GM19395 (cell line): Measurements from ENCODE around the gene AGXT.
"Not testable (repeated sequence)": the region's sequence is repeated elsewhere in the genome, so short reads cannot be mapped to it uniquely, and the experiment has no call there.

Experiments
- ATAC-seq: cut with Tn5 transposase; IDR thresholded peaks from one replicate; pipeline ENCODE4 v1.9.1; 2021; ENCODE audit warnings: mild to moderate bottlenecking, moderate library complexity; ENCODE audit not compliant: unreplicated experiment

Gene AGXT

DNA sequence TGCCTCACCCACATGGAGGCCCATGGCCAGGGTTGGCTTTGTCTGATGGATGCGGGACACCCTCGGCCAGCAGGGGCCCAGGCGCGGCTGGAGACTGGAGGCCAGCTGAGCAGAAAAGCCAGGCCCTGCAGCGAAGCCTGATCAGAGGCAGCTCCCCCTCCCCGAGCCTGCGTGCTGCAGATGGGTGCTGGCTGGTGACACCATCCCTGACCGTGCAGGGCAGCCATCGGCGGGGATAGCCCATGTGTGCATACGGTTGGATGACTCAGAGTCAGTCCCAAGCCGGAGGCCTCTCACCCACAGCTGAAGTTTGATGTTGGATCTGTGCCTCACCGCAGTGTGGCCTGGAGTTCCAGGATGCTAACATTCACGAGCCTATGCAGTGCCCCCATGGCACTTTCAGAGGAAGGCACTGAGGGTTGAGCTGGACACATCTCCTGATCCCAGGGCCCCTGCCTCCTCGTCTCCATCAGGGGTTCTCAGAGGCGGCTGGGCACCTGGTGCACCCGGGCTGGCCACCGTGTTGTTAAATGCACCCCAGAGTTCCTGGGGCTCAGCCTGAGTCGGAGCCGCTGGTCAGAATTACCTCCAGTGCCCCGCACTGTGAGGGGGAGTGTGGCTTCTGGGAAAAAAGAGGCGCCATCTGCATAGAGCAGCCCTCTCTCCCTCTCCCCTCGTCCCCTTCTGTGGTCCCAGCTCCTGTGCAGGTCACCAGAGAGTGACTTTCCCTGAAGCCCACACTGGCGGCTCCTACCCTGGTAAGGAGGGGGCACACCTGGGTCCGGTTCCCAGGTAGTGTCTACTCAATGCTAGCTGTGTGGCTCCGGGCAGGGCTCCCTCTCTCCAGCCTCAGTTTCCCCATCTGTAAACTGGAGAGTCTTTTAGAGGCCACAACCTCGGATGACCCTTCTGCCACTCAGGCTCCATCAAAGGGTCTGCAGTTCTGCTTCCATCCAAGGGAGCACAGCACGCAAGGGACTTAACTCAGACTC lies 29.2 kb upstream of the AGXT start:
- no peak for ATAC-seq

DNA sequence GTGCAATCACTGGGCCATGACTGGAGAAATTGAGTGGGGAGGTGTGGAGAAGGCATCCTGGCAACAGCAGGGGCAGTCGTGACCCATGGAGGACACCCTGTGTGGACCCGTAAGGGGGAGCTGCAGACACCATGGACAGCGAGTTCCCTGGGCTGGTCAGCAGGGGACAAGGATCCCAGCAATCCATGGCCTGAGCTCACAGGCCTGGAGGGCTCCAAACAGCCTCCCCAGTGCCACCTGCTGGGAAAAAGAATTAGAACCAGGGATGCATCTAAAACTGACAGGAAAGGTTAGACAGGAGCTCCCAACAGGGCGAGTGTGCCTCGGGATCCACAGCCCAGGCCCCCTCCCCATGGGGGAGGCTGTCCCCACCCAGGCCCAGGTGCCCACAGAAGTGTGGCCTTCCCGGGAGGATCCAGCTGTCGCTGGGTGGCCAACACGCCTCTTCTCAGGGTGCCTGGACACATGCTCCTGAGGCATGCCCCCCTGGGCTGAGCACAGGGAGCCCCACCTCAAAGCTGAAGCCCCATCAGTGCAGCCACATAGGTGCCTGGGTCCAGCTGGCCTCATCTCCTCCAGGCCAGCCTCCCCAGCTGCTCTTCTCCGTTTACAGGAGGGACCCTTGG lies 28.1 kb upstream of the AGXT start:
- no peak for ATAC-seq

DNA sequence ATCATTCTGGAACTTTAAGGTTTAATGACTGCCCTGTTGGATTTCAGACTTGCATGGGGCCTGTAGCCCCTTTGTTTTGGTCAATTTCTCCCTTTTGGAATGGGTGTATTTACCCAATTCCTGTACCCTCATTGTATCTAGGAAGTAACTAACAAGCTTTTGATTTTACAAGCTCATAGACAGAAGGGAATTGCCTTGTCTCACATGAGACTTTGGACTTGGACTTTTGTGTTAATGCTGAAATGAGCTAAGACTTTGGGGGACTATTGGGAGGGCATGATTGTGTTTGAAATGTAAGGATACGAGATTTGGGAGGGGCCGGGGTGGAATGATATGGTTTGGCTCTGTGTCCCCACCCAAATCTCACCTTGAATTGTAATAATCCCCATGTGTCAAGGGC lies 22.3 kb upstream of the AGXT start:
- not testable (repeated sequence) for ATAC-seq

DNA sequence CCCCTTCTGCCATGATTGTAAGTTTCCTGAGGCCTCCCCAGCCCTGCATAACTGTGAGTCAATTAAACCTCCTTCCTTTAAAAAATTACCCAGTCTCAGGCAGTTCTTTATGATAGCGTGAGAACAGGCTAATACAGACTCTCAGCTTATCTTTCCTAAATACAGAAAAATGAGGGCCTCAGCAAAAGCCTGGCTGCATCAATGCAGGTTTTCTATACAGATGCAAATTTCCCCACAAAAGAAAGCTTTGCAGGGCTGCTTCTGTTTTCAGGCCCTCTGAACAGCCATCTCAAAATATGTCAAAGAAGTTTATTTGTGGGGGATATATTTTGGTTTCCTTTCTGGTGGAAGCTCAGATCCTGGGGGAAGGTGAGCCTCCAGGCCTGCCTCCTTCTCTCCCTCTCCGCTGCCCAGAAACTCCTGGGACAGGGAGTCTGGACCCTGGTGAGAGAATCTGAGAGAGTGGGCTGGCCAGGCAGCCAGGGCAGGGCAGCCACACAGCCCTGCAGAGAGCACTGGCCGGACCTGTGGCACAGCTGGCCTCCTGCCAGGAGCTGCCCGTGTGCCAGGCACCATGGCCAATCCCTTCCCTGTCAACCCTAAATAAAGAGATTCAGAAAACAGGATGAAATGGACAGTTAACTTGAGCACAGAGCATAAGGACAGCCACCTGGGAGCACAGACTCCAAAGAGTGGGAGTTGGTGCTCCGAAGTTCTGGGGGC lies 21.6 kb upstream of the AGXT start:
- ATAC-seq: no peak

DNA sequence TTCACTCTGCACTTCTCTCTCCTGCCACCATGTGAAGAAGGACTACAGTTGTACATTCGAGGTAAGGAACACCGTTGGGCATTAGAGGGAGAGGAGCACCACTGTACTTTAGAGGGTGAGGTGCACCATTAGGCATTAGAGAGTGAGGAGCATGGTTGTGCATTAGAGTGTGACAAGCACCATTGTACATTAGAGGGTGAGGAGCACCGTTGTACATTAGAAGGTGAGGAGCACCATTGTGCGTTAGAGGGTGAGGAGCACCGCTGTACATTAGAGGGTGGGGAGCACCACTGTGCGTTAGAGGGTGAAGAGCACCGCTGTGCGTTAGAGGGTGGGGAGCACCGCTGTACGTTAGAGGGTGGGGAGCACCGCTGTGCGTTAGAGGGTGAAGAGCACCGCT lies 20.8 kb upstream of the AGXT start:
- no peak for ATAC-seq

DNA sequence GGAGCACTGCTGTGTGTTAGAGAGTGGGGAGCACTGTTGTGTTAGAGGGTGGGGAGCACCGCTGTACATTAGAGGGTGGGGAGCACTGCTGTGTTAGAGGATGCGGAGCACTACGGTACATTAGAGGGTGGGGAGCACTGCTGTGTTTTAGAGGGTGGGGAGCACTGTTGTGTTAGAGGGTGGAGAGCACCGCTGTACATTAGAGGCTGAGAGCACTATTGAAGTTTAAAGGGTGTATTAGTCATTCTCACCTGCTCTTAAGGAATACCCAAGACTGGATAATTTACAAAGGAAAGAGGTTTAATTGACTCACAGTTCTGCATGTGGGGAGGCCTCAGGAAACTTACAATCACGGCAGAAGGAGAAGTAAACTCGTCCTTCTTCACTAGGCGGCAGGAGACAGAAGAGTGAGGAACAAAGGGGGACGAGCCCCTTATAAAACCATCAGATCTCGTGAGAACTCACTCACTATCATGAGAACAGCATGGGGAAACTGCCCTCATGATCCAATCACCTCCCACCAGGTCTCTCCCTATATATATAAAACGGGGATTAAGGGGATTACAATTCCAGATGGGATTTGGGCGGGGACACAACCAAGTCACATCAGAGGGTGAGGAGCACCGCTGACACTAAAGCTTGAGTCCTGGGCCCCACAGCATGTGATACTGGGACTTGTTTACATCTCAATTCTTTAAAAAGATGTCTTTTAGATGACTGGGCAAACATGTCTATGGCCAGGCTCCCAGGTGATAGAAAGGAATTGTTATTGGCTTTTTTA lies 19.5 kb upstream of the AGXT start:
- no peak for ATAC-seq

DNA sequence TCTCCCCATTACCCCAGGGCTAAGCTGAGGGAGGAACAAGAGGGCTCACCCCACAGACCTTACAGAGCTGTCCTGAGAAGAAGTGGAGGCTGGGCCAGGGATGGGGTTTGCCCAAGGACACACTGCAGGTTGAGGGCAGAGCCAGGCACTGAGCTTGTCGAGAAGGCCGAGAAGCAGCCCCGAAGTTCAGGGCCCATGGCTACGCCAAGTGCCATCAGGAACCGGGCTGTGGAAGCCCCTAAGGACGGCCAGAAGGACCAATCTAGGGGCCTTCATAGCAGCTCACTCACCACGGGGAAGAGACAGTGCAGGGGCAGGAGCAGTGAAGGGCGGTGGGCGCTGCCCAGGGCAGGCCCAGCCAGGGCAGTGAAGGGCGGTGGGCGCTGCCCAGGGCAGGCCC lies 18.6 kb upstream of the AGXT start:
- ATAC-seq: no peak

DNA sequence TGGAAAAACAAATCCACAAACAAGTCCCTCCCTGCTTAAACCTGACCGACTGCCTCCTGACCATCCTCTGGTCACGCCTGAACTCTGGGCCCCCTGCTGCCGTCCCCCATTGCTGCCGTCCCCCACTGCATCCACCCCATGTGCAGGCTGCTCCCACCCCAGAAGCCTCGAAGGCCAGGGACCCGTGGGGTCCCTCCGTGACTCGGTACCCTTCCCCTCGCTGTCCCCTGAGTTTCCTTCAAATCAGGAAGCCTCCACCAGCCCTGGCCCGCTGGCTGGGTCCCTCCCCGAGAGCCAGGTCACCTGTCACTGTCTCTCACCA lies 17.9 kb upstream of the AGXT start:
- no peak for ATAC-seq

DNA sequence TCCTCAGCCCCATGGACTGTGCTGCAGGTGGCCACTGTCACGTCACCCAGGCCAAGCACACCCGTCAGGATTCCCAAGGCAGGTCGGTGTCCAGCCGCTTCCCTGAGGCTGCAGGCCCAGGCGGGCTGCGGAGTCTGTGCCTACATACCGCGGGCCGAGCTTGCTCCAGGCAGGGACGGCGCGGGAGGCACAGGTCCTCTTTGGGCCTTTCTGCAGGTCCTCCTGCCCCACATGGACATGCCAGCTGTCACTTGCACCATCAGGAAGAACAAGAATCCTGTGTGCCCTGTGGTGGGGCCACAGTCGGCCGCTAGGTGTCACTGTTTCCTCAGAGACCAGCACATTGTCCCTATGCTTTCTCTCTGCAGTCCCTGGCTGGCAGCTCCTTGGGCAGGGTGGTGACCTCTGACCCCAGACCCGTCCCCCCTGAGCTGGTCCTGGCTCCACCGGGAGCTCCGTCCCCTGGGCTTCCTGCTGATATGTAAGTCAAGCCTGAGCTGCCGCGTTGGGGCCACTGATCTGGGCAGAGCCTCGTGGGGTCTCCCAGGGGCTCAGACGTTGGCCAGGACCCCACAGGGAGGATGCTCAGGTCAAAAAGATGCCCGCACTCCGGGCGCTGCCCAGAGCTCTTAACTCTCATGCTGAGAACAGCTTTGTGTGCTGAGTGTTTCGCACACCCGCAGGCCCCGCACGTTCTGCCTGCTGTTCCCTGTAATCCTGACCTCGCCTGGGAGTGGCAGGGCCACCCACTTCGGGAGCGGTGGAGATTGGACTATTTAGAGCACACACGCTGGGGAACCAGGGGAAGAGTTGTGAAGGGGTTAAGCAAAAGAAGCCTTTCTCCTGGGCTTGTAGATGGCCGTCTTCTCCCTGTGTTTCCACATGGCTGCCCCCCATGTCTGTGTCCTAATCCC lies 17.3 kb upstream of the AGXT start:
- ATAC-seq: no peak

DNA sequence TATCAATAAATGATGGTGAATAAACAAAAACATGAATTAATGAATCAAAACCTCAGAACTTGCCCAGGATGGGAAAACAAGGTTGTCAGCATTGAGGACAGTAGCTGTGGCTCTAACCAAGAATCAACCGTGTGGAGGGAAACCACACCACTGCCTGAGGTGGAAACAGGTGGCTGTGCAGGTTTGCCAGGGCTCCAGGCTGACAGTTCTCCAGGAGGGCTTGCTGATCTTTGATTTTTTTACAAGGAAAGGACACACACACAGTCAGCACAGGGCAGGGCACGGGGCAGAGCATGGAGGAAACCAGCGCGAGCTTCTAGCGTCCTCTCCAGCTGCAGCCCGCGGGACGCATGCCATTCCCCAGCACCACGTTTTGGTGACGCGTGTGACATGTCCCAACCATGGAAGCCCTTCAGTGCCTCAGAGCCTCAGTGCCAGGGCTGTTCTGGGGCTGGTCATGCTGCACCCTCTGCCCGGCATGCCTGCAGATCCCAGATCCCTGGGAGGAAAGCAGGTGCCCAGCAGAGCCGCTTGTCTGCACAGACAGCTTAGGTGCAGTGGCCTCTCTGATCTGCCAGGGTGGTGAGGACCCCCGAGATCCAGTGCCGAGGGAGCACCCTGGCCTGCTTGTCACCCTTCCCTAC lies 15.8 kb upstream of the AGXT start:
- no peak for ATAC-seq

DNA sequence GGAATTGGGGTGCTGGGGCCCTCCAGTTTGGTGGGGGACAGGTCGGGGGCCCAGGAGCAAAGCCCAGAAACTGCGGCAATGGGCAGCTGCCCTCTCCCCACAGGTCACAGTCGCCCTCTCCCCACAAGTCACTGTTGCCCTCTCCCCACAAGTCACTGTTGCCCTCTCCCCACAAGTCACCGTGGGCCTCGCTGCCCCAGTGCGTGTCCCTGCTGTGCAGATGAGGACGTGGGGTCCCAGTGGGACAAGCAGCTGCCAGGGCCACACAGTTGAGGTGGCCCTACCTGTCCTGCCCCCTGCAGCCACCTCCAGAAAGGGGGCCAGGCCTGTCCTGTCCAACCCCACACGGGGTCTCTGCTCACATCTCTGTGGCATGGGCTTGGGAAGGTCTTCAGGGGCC lies 13.0 kb upstream of the AGXT start:
- ATAC-seq: no peak

DNA sequence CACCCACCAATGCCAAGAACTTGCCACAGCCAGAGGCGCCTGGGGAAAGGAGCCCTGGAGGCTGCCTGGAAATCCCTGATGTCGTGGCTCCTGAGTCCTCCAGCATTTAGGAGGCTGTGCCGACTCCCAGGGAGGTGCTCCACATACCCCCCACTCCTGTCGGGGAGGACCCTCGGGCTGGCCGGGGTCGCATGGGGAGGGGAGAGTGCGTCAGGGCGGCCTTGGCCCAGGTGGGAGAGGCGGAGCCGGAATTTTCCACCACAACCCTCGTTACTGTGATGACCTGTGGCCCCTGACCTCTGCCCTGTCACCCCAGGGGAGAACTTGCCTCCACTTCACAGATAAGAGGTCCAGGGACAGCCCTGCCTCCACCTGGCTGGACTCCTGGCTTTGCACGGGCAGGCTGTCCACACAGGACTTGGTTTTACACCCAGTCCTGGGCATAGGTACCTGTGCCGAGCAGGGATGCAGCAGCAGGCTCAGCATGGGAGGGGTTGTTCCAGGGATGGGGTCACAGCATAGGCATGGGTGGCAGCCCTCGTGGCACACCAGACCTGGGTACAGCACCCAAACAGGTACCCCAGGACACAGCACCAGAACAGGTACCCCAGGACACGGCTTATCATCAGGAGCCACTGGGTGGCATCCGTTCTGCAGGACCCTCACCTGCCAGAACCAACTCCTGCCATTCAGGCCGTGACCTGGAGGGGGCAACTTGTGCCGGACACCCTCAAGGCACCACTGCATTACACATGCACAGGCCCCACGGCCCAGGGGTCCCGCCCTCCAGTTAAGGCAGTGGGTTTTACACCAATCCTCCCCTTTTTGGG lies 12.3 kb upstream of the AGXT start:
- no peak for ATAC-seq

DNA sequence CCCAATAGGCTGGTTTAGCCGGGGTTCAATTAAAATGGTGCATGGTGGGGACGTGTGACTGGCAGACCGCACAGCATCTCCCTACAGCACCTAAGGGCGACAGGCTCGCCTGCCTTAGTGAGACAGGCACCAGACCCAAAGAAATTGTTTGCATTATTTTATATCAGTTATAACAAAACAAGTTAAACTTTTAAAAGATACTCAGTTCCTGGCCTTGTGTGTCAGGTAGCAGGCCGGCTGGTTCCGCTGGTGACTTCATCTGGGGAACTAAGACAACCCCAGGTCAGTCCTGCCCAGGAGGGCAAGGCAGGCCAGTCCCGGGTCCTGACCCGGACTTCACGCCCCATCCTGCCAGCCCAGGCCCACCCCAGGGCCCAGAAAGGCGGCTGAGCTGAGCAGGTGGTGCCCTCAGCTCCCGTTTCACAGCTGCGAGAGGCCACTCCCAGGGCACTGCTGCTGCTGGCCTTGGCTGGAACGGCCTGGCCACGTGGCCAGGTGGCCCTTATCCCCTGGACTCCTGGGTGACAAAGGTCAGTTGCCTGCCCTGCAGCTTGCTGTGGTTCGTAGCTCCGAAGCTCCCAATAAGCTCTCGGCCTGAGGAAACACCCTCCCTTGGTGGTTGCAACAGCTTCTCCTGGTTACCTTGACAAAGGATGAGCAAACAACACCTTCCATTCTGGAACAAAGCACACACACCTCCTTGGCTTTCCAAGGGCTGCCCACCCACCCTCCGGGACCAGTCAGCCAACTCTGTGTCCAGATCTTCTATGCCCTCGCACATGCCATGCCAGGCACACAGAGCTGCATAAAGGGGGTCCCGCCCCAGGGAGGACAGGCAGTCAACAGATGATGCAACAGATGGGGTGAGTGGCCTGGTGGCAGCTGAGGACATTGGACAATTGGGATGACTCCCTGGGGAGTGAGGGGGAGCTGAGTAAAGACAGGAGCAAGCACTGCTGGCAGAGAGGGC lies 11.3 kb upstream of the AGXT start:
- ATAC-seq: no peak

DNA sequence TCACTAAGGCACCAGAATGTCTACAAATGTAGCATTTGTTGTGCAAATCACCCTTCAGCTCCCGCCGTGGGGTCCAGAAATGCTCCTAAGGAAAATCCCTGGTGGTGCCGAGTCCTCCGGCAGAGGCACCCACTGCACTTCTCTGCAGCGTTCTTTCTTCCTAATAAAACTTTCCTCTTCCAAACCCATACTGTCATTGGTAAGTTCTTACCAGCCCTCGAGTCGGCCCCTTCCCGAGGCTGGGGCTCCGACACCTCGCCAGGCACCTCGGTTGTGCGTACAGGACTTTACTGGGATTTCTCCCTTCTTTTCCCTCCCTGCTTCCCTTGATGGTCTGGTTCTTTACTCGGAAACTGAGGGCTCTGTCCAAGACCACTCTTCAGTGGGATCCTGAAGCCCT lies 10.3 kb upstream of the AGXT start:
- ATAC-seq: no peak

DNA sequence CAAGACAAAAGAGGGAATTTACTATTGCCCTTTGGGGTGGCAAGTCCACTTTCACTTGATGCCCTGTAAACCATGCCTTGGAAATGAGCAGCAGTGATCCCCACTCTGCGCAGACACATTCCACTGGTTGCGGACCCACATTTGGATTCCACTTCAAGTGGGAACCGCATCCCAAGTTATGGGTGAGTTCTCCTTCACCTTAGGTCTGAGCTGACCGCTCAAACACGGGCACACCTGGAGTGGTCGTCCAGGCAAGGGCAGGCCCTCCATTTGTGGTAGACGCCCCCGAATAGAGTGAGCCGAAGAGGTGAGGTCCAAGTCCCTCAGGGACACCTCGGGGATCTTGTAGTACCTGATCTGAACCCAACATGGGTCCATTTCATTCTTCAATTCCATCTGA lies 9.8 kb upstream of the AGXT start:
- no peak for ATAC-seq

DNA sequence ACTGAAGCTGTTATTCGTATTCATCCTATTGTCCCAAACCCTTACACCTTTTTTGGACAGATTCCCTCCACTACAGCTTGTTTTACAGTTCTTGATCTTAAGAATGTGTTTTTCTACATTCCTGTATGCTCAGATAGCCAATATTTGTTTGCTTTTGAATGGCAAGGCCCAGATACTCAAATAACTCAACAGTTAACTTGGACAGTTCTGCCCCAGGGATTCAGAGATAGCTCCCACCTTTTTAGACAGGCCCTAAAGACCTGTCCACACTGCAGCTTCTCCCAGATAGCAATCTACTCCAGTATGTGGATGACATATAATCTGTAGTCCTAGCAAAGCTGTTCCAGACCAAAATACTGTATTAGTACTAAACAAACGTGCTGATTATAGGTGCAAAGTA lies 7.1 kb upstream of the AGXT start:
- ATAC-seq: no peak

DNA sequence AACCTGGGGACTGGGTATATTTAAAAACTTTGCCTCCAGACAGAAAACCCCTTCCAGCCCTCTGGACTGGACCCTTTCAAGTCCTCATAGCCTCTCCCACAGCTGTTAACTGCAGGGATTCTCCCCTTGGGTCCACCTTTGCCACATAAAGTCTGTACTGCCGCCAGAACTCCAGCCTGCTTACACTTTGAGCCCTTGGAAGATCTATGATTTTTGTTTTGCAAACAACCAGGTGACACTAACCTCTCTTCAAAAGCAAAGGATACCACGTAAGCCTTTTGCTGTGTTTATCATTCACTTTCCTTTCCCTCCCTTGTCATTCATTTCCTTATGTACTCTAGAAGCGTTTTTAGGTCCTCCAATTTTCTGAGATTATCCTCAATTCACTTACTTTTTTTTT lies 4.1 kb upstream of the AGXT start:
- ATAC-seq: no peak

DNA sequence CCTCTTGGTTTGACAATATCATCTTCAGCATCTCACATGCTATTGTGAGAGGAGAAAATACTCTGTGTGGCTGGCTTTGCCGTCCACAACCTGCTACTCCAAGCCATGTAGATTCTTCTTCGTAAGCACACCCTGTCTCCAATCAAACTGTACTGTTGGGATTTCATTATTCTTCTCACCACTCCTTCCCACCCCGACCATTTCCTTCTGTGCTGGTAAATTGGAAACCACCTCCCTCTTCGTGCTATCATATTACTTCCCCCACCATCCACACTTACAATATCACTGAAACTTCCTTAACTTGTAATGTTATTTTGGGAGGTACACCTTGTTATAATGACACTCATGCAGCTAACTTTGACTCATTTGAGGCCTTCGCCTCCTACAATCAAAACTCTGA lies 3.2 kb upstream of the AGXT start:
- ATAC-seq: no peak
